SKM-1 (cell line): ENCODE results near the gene PNN.
A peak's percentile ranks its signal among the peaks of the same experiment; 100 is the strongest.

Experiments used
- DNase-seq: peaks from one replicate; lab custom pipeline; 2025; ENCODE audit not compliant: unreplicated experiment; lab: John Stamatoyannopoulos, UW

Gene PNN

DNA sequence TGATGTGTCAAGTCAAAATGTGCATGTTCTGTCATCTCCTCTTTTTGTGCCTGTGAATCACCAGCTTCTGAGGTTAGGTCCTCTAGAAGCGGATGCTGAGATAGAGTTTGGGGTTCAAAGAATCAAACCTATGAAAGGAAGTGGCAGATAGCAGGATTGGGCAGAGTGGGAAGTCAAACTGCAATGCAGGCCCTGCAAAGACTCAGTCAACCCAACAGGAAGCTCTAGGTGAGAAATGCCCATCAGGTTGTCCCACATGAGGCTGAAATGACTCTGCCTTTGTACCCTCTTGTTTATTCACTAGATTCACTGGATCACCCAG, 54.1 kb downstream of the PNN start:
- no peak for DNase-seq

DNA sequence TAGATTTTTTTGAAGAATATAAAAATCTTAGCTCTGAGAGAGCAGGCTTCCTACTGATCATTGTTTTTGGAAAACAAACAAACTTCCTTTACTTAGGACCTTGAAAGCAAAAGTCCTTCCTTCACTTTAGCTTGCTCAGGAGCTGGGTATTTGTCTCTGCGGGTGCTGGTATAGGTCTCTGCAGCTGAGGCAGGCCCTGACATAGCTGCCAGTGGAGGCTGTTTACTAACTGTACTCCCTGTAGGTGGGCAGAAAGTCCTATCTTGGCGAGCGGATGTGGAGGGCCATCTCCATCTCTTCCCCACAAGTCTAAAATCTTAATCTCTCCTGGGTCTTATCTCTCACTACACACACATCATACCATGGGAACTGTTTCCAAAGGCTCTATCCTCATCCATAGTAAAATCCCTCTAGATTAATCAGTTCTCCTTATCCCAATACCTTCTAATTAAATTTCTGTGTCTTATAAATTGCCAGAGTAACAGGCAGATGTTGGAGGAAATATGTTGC, 54.6 kb downstream of the PNN start:
- no peak for DNase-seq

- no peak for DNase-seq
Measured at GRCh38 chr14:39230416-39231035, 55.5 kb downstream of the PNN start.

DNA sequence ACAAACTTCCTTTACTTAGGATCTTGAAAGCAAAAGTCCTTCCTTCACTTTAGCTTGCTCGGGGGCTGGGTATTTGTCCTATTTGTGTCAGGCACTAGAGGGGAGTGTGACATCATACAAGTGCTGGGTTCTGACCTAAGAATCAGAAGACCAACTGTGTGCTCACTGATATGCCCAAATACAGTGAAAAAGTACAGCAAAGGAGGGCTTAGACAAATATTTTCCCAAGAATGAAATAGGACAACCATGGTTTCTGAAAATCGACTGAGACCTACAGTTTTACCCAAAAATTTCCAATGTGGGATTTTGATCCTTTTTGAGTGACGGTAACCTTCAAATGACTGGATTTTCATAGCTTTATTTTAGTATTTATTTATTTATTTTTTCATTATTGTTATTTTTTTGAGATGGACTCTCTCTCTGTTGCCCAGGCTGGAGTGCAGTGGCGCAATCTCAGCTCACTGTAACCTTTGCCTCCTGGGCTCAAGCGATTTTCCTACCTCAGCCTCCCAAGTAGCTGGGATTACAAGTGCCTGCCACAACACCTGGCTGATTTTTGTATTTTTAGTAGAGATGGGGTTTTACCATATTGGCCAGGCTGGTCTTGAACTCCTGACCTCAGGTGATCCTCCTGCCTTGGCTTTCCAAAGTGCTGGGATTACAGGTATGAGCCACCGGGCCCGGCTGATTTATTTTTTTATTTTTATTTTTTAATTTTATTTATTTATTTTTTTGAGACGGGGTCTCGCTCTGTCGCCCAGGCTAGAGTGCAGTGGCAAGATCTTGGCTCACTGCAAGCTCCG, 56.9 kb downstream of the PNN start:
- DNase-seq = peak; percentile 6
